Loucy (cell line): ENCODE data around the gene DPYSL3.

ENCODE experiments used
- H2AFZ ChIP-seq: fragments of 200-600 bp; sonication (generic); 2 replicates; pipeline ENCODE4 v1.6.0; 2016; ENCODE audit warnings: antibody characterized with exemption, mild to moderate bottlenecking, low read length, moderate library complexity
- H3F3A ChIP-seq: fragments of 200-600 bp; 2 replicates; pipeline ENCODE4 v1.6.0; 2016; ENCODE audit warnings: antibody characterized with exemption, low read depth, mild to moderate bottlenecking
- H3K27me3 ChIP-seq: fragments of 200-600 bp; sonication (generic); 2 replicates; pipeline ENCODE4 v1.6.1; 2014; ENCODE audit warnings: low read length, mild to moderate bottlenecking; ENCODE audit not compliant: insufficient read depth, poor library complexity, severe bottlenecking
- H3K36me3 ChIP-seq: fragments of 200-600 bp; sonication (generic); 2 replicates; pipeline ENCODE4 v1.6.1; 2016; ENCODE audit warnings: low read length; ENCODE audit not compliant: insufficient read depth
- H3K4me1 ChIP-seq: fragments of 200-600 bp; sonication (generic); 2 replicates; pipeline ENCODE4 v1.5.1; 2014; ENCODE audit warnings: low read length, mild to moderate bottlenecking; ENCODE audit not compliant: insufficient read depth, poor library complexity, severe bottlenecking
- H3K4me2 ChIP-seq: fragments of 200-600 bp; sonication (generic); 2 replicates; pipeline ENCODE4 v1.6.0; 2014; ENCODE audit warnings: antibody characterized with exemption, low read length, low read depth, mild to moderate bottlenecking; ENCODE audit not compliant: poor library complexity, severe bottlenecking
- H3K4me3 ChIP-seq: fragments of 200-600 bp; sonication (generic); 2 replicates; pipeline ENCODE4 v1.5.1; 2014; ENCODE audit warnings: low read length, mild to moderate bottlenecking, mixed read lengths; ENCODE audit not compliant: poor library complexity, severe bottlenecking
- H3K79me2 ChIP-seq: fragments of 200-600 bp; sonication (generic); 2 replicates; pipeline ENCODE4 v1.6.1; 2014; ENCODE audit warnings: low read length; ENCODE audit not compliant: insufficient read depth
- H3K9ac ChIP-seq: fragments of 200-600 bp; sonication (generic); 2 replicates; pipeline ENCODE4 v1.6.0; 2014; ENCODE audit warnings: mild to moderate bottlenecking, low read depth, low read length, moderate library complexity; ENCODE audit not compliant: poor library complexity, severe bottlenecking
- H3K9me2 ChIP-seq: fragments of 200-600 bp; sonication (generic); replicated peaks from 2 replicates; pipeline ENCODE4 v1.6.1; 2016; ENCODE audit warnings: low read depth, low read length, mixed read lengths
- H3K9me3 ChIP-seq: fragments of 200-600 bp; sonication (generic); 2 replicates; pipeline ENCODE4 v1.6.1; 2014; ENCODE audit warnings: mild to moderate bottlenecking, antibody characterized with exemption, low read length, low read depth; ENCODE audit not compliant: insufficient read depth
- H4K20me1 ChIP-seq: fragments of 200-600 bp; sonication (generic); 2 replicates; pipeline ENCODE4 v1.6.0; 2014; ENCODE audit warnings: antibody characterized with exemption, low read length, mild to moderate bottlenecking; ENCODE audit not compliant: insufficient read depth, poor library complexity, severe bottlenecking
- CTCF ChIP-seq: fragments of 200-600 bp; sonication (generic); conservative IDR thresholded peaks from 2 replicates; pipeline ENCODE4 v1.5.1; 2014; ENCODE audit warnings: mild to moderate bottlenecking, antibody characterized with exemption, low read length
- EZH2phosphoT487 ChIP-seq: fragments of 200-600 bp; IDR thresholded peaks from 2 replicates; pipeline ENCODE4 v1.6.1; 2018; ENCODE audit warnings: antibody characterized with exemption, mild to moderate bottlenecking, moderate library complexity, borderline replicate concordance

DPYSL3 gene

GRCh38 chr5:147340941-147341340, 168.9 kb downstream of the DPYSL3 start:
- H3K4me1 ChIP-seq = no peaks in the 10 kb centered on the region
- H3K9ac ChIP-seq = no peak overlapping the region
- H4K20me1 ChIP-seq = no peaks in the 10 kb centered on the region
- no peaks in the 10 kb centered on the region for H3K9me2 ChIP-seq
- no peak for TF ChIP-seq CTCF
- no peak for TF ChIP-seq EZH2phosphoT487
- no peak overlapping the region for H2AFZ ChIP-seq
- H3K9me3 ChIP-seq = no peaks in the 10 kb centered on the region
- H3K36me3 ChIP-seq = no peaks in the 10 kb centered on the region
- no peak overlapping the region for H3K4me3 ChIP-seq
- no peak overlapping the region for H3K4me2 ChIP-seq
- H3F3A ChIP-seq = no peaks in the 10 kb centered on the region
- no peaks in the 10 kb centered on the region for H3K79me2 ChIP-seq
- no peaks in the 10 kb centered on the region for H3K27me3 ChIP-seq
